Uterus (tissue), 4 donors: ENCODE measurements around the gene CTCFL. TPM values are rescaled to one million over a fixed set of nuclear protein-coding genes. Genes with fewer than 3 reads are reported as not detected.

Experiments
- DNase-seq, 2 donors: peaks; one replicate each; pipeline ENCODE4 v3.0.0-alpha.2; 2019 to 2020
- H3K27ac ChIP-seq, 2 donors: fragments of 200-600 bp; sonication (generic); 1 replicate in 1 of 2; 2 replicates in 1 of 2; pipeline ENCODE4 v1.5.1; 2016 to 2018
- H3K27me3 ChIP-seq, 2 donors: fragments of 200-600 bp; sonication (generic); one replicate each; pipeline ENCODE4 v1.5.1; 2018 to 2019; ENCODE audit warnings: control low read depth in 1 of 2
- H3K36me3 ChIP-seq, 2 donors: fragments of 200-600 bp; sonication (generic); one replicate each; pipeline ENCODE4 v1.5.1; 2019; ENCODE audit warnings: control low read depth in 1 of 2
- H3K4me1 ChIP-seq, 2 donors: fragments of 200-600 bp; sonication (generic); one replicate each; pipeline ENCODE4 v1.5.1; 2018 to 2019; ENCODE audit warnings: control low read depth in 1 of 2
- H3K4me3 ChIP-seq, 2 donors: fragments of 200-600 bp; sonication (generic); 1 replicate in 1 of 2; 2 replicates in 1 of 2; pipeline ENCODE4 v1.5.1; 2018 to 2019; ENCODE audit warnings: mild to moderate bottlenecking in 1 of 2
- H3K9me3 ChIP-seq, 2 donors: fragments of 200-600 bp; sonication (generic); one replicate each; pipeline ENCODE4 v1.5.1; 2019; ENCODE audit warnings: control low read depth in 1 of 2
- CTCF ChIP-seq, 4 experiments: fragments of 200-600 bp in 2 of 4; fragments of 450-650 bp in 2 of 4; sonication (generic) in 2 of 4; IDR thresholded peaks; one replicate each; pipeline ENCODE4 v1.5.1; 2016 to 2019; ENCODE audit warnings: antibody characterized with exemption in 4 of 4, mild to moderate bottlenecking in 2 of 4, moderate library complexity in 1 of 4
- POLR2A ChIP-seq, 2 donors: fragments of 450-650 bp; IDR thresholded peaks; one replicate each; pipeline ENCODE4 v1.6.1; 2016; ENCODE audit warnings: antibody characterized with exemption in 2 of 2, mild to moderate bottlenecking in 1 of 2, moderate library complexity in 1 of 2
- intact Hi-C: fragments of 100-400 bp; cut with DNase I; formaldehyde crosslinking; loops from one replicate; pipeline ENCODE4 v1.15.1; 2023; ENCODE audit warnings: low total_unique reads
- total RNA-seq, 4 donors: library from RNA; depleted of rRNA in 3 of 4; stranded (reverse); fragments of >200 nt in 3 of 4; gene quantifications; one replicate each; pipeline versions ENCODE4 v1.1.0 to v1.2.4, GENCODE V29; 2014 to 2023
- donor health status: DM: yes; HTN: yes; CAD: no.

The CTCFL gene
- total RNA-seq, 4 donors from 2014 or later: 0.07 TPM; not detected in 3

GRCh38 chr20:57470666-57471495, 54.1 kb downstream of the CTCFL start:
- no peak for DNase-seq
- H3K27ac ChIP-seq: no peak overlapping the region
- no peaks in the 10 kb centered on the region for H3K9me3 ChIP-seq
- TF ChIP-seq POLR2A (IDR thresholded peaks at IDR 0.05) (no peak), CTCF (IDR thresholded peaks at IDR 0.05) (no peak)
- H3K36me3 ChIP-seq: no peaks in the 10 kb centered on the region
- H3K27me3 ChIP-seq: no peaks in the 10 kb centered on the region
- intact Hi-C loops: no loop called here
- no peak overlapping the region for H3K4me3 ChIP-seq
- H3K4me1 ChIP-seq: no peaks in the 10 kb centered on the region

DNA sequence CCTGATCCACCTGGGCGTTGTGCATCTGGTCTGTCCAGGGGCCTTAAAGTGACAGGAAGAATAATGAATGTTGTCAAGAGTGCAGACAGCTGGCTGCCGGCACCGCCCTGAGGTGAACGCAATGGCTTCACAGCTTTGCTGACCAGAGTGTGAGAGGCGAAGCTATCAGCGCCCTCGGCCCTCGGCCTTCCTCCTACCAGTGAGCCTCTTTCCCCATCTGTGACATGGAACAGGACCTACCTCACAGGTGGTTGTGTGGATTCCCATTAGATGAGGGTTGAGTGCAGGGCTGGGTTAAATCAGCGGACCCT, 54.8 kb downstream of the CTCFL start:
- Histone ChIP-seq H3K27me3 (no peaks in the 10 kb centered on the region), H3K9me3 (no peaks in the 10 kb centered on the region), H3K4me3 (no peak overlapping the region), H3K27ac (no peak overlapping the region), H3K4me1 (no peaks in the 10 kb centered on the region), H3K36me3 (no peaks in the 10 kb centered on the region)
- DNase-seq: no peak
- no peak for TF ChIP-seq POLR2A (IDR thresholded peaks at IDR 0.05)
- no peak for TF ChIP-seq CTCF (IDR thresholded peaks at IDR 0.05)
- intact Hi-C loops: no loop called here

DNA sequence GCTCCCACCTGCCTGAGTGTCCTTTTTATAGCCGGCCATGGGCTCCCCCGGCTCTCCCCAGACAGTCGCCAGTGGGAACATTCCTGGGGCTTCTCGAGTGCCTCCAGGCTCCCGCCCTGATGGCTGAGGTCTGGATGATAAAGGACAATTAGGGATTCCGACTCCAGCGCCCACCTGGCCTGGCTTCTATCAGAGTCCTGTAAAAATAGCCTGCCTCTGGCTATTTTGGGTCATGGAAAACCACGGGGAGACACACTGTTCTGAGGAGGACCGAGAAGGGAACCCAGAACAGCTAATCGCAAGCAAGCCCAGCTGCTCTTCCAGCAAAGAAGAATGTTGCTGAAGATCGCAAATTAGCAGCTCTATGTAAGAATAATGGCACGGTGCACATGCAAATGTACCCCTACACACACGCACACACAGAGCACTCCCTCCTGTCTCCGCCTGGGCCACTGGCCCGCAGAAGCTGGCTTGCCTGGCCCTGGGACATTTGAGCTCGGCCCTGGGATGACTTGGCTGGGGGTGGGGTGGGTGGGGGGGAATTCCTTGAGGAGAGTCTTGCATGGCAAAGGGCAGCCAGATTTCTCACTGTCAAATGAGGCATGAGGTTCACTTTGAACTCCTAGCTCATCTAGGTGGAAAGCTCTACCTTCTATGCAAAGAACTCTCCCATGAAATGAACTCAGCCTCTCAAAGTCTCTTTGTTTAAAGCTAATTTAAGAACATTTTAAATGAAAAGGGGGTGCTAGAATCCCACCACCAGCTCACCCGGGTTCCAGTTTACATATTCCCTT, 55.3 kb downstream of the CTCFL start:
- H3K9me3 ChIP-seq: no peaks in the 10 kb centered on the region
- no peak overlapping the region for H3K4me3 ChIP-seq
- no peak for DNase-seq
- no peaks in the 10 kb centered on the region for H3K36me3 ChIP-seq
- intact Hi-C loops: no loop called here
- H3K27me3 ChIP-seq: no peaks in the 10 kb centered on the region
- TF ChIP-seq POLR2A (IDR thresholded peaks at IDR 0.05) (no peak), CTCF (IDR thresholded peaks at IDR 0.05) (no peak)
- H3K4me1 ChIP-seq: no peaks in the 10 kb centered on the region
- no peak overlapping the region for H3K27ac ChIP-seq

DNA sequence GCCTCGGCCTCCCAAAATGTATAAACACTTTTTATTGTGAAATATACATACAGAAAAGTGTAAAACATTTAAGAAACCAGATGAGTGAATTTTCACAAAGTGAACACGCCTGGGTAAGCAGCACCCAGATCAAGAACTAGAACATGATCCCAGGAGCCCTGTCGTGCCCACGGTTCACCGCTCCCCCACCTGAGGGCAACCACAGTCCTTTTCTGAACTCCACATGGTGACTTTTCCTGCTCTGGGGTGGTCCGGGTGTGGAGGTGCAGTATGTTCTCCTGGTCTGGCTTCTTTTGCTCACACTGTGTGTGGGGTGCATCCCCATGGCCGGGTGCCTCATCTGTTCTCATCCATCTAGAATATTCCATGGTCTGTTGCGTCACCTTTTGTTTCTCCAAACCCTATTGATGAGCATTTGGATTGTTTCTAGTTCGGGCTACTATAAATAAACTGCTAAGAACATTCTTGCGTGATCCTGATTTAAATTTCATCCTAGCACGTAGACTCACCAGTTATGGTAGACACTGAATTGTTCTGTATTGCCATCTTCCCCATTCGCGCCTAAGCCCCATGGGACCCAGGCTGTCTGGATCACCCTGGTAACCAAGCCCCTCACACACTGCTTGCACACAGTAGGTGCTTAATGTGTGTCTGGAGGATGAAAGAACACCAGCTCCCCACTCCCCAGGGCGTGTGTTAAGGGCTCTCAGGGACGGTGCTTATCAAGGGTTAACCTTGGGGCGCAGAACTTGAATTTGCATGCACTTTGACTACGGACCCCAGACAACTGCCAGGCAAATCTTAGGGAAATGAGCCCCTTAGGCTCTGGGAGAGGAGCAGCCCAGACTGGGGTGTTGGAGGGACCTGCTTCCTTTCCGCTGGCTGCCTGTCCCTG, 56.2 kb downstream of the CTCFL start:
- no peaks in the 10 kb centered on the region for H3K9me3 ChIP-seq
- DNase-seq: no peak
- H3K27ac ChIP-seq: no peak overlapping the region
- no peak overlapping the region for H3K4me3 ChIP-seq
- H3K4me1 ChIP-seq: no peaks in the 10 kb centered on the region
- no peaks in the 10 kb centered on the region for H3K27me3 ChIP-seq
- intact Hi-C loops: no loop called here
- H3K36me3 ChIP-seq: no peaks in the 10 kb centered on the region
- no peak for TF ChIP-seq POLR2A (IDR thresholded peaks at IDR 0.05)
- no peak for TF ChIP-seq CTCF (IDR thresholded peaks at IDR 0.05)
